ENCODE results near the gene ACOX2.

ACOX2 gene

DNA sequence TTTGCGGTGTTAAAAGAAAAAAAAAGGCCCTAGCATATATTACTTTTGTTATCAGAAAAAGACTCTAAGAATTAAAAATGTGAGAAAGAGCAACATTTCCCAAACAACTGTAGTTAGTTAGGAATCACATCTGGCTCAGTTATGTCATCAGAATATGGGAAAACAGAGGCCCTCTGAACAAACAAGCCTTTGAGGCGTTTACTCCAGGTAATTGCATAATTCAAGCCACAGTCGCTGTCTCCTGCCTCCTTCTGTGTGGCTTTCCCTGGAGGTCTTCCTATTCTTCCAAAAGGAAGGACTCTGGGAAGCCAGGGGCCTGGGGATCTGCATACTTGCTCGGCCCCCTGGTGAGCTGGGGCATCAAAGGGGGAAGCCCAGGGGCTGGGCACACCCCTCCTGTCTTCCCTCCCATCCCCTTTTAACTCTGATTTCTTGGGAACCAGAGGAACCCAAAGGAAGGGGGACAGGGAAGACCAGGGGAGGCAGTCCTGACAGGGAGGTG, 43.9 kb upstream of the ACOX2 start:
- Mint-ChIP-seq H3K36me3 (ENCODE audit: low read depth) (no peaks in the 10 kb centered on the region), H3K4me1 (peaks cover 54% of the 10 kb centered on the region), H3K27me3 (ENCODE audit: low read depth) (peaks cover 42% of the 10 kb centered on the region), H3K27ac (peak overlapping the region in 2 of 3 experiments; percentile 45 to 78), H3K9me3 (no peaks in the 10 kb centered on the region), H3K4me3 (no peak overlapping the region)
- TF ChIP-seq, protein P1, sequence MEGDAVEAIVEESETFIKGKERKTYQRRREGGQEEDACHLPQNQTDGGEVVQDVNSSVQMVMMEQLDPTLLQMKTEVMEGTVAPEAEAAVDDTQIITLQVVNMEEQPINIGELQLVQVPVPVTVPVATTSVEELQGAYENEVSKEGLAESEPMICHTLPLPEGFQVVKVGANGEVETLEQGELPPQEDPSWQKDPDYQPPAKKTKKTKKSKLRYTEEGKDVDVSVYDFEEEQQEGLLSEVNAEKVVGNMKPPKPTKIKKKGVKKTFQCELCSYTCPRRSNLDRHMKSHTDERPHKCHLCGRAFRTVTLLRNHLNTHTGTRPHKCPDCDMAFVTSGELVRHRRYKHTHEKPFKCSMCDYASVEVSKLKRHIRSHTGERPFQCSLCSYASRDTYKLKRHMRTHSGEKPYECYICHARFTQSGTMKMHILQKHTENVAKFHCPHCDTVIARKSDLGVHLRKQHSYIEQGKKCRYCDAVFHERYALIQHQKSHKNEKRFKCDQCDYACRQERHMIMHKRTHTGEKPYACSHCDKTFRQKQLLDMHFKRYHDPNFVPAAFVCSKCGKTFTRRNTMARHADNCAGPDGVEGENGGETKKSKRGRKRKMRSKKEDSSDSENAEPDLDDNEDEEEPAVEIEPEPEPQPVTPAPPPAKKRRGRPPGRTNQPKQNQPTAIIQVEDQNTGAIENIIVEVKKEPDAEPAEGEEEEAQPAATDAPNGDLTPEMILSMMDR (IDR thresholded peaks at IDR 0.05; ENCODE audit: unreplicated experiment in 3 of 3): no peak

DNA sequence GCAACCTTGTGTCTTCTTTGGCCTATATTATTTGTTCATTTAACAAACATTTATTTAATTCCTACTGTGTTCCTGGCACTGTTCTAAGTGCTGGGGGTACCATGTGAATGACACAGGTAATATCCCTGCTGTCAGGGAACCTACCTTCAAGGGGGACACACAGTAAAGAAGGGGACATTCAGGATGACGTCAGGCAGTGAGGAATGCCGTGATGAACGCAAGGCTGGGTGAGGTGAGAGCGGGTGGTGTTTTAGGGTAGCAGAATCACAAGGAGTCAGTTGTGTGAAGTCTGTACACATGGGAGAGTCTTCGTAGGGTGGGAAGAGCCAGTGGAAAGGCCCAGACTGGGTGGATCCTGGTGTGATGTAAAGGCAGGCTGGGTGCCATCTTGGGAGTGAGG, 41.9 kb upstream of the ACOX2 start:
- Mint-ChIP-seq H3K27me3 (ENCODE audit: low read depth) (peaks cover 22% of the 10 kb centered on the region), H3K27ac (no peak overlapping the region), H3K4me1 (peaks cover 45% of the 10 kb centered on the region), H3K9me3 (no peaks in the 10 kb centered on the region), H3K36me3 (ENCODE audit: low read depth) (no peaks in the 10 kb centered on the region), H3K4me3 (no peak overlapping the region)
- TF ChIP-seq, protein P1 (IDR thresholded peaks at IDR 0.05; ENCODE audit: unreplicated experiment in 3 of 3): no peak

DNA sequence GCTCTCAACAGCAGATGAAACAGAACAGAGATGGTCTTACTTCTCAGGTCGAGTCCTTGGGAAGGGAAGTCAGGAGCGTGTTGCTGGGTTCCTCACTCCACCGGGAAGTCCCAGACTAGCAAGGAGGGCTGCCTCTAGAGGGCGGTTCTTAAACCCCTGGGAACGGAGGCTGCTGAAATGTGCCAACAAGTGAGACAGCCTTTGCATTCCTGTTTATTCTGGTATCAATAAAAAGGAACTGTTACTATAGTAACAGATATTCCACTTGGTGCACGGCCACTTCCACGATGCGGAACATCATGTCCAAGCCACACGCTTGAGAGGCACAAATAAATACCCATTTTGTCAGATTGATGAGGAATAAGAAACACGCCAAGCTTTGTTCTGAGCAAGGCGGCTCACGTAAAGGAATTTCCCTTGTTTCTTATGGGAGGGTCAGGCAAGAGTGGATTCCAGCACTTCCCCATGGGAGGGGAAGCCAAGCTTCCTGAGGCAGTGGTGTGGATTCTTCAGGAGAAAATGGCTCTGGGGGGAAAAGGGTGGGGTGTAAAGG, 40.4 kb upstream of the ACOX2 start, which contains the start of gene FAM107A:
TSS of gene FAM107A (minus strand) at position 123 of the 553 bp plus-strand sequence. CDS start 7,531 bp downstream, outside the sequence.
- H3K27me3 Mint-ChIP-seq (ENCODE audit: low read depth): peaks cover 22% of the 10 kb centered on the region
- no peaks in the 10 kb centered on the region for H3K36me3 Mint-ChIP-seq (ENCODE audit: low read depth)
- H3K4me1 Mint-ChIP-seq: peaks cover 57% of the 10 kb centered on the region
- no peaks in the 10 kb centered on the region for H3K9me3 Mint-ChIP-seq
- no peak within 1 kb of the TSS for H3K4me3 Mint-ChIP-seq
- peak within 1 kb of the TSS; percentile 24 to 66 (median 50) for H3K27ac Mint-ChIP-seq
- TF ChIP-seq, protein P1 (IDR thresholded peaks at IDR 0.05; ENCODE audit: unreplicated experiment in 3 of 3): no peak

DNA sequence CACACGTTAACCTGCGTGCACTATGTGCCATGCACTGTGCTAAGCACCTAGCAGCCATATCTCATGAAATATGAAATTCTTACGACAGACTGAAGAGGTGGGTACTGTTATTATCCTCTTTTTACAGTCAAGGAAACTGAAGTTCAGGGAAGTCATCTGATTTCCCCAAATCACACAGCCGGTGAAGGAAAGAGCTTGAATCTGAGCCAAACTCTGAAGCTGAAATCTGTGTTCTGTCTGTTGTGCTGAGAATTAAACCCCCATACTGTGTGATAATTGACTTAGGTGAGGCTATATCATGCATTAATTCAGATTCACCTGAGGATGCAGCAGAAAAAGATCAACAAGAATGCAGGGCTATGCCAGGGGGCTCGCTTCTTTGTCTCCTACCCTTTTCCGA, 39.7 kb upstream of the ACOX2 start:
- Mint-ChIP-seq H3K36me3 (ENCODE audit: low read depth) (no peaks in the 10 kb centered on the region), H3K9me3 (no peaks in the 10 kb centered on the region), H3K27me3 (ENCODE audit: low read depth) (peaks cover 28% of the 10 kb centered on the region), H3K4me1 (peaks cover 59% of the 10 kb centered on the region), H3K4me3 (no peak overlapping the region), H3K27ac (no peak overlapping the region)
- TF ChIP-seq, protein P1 (IDR thresholded peaks at IDR 0.05; ENCODE audit: unreplicated experiment in 3 of 3): no peak

DNA sequence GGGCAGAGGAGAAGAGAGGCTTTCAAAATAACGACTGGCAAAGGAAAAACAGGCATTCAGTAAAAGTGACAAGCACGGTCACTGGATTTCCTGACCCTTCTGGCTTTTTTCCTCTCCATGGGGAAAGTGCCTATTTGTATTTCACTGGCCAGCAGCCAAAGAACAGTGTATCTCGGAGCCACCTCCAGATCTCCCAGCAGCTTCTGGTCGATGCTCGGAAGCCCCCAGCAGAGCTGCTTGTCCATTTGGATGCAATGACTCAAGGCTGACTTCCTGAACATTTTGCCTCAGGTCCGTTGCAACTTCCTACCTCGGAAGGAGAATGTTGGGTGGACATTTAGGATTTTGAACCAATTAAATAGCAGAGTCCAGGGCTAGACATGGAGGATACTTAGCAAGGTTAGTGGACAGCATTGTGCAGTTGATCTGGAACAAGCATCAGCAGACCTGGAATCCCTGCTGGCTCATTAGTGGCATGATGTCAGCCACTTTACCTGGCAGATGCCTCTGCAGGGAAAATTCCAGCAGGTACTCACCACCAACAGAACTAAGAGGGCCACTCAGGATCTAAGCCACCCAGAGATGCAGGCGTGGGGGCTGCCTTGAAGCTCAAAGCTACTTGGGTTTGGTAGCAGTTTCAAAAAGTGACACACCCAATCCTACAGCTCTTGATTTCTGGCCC, 39.1 kb upstream of the ACOX2 start:
- no peaks in the 10 kb centered on the region for H3K9me3 Mint-ChIP-seq
- peak overlapping the region in 1 of 3 experiments; percentile 24 for H3K27ac Mint-ChIP-seq
- H3K4me1 Mint-ChIP-seq: peaks cover 53% of the 10 kb centered on the region
- no peaks in the 10 kb centered on the region for H3K36me3 Mint-ChIP-seq (ENCODE audit: low read depth)
- TF ChIP-seq, protein P1 (IDR thresholded peaks at IDR 0.05; ENCODE audit: unreplicated experiment in 3 of 3): no peak
- H3K4me3 Mint-ChIP-seq: no peak overlapping the region
- peaks cover 27% of the 10 kb centered on the region for H3K27me3 Mint-ChIP-seq (ENCODE audit: low read depth)

Measured in nephron (organoid).